Activated CD4-positive, CD25-positive, alpha-beta regulatory T cell treated with anti-CD3 and anti-CD28 coated beads, Interleukin-2, amount 50 U/mL, for 24 hours (primary cell): Measurements from ENCODE around the gene SPDYE2B.
"Not testable (repeated sequence)": the region's sequence is repeated elsewhere in the genome, so short reads cannot be mapped to it uniquely, and the experiment has no call there.

Experiments
- ATAC-seq, 2 donors: fragments of 150-1000 bp; cut with Tn5 transposase; one replicate each; pipeline ENCODE4 v1.10.0; 2021; ENCODE audit warnings: mild to moderate bottlenecking in 1 of 2, moderate library complexity in 1 of 2

The SPDYE2B gene

DNA sequence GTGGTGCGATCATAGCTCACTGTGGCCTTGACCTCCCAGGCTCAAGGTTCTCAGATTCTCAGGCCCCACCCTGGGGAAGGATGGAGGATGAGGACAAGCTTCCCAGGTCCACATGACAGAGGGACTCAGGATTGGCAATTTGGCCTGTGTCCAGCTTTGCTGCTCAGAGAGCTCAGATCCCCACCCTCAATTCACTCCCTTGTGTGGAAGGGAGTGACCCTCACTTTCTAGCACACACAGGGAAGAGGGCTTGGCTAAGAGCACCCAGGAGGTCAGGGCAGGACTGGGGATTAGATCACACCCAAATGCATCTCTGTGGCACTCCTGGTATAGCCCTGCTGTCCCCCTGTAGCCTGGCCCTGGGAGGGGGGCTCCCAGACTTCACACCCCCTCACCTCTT lies 6.7 kb upstream of the SPDYE2B start:
- not testable (repeated sequence) for ATAC-seq

DNA sequence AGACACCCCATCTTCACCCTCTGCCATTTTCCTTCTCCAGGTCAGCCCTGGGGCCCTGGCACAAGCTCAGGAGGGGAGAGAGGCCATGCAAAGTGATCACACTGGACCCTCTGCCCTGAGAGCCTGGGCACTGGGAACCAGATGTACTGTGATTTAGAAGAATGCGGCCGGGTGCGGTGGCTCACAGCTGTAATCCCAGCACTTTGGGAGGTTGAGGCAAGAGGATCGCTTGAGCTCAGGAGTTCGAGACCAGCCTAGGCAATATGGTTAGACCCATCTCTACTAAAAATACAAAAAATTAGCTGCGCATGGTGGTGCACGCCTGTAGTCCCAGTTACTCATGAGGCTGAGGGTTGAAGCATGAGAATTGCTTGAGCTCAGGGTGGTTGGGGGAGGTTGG lies 2.3 kb upstream of the SPDYE2B start:
- not testable (repeated sequence) for ATAC-seq

GRCh38 chr7:102664765-102665164 lies 14.6 kb downstream of the SPDYE2B start:
- ATAC-seq, result not testable (repeated sequence)

- ATAC-seq, result not testable (repeated sequence)
Measured at GRCh38 chr7:102666850-102667249, 16.7 kb downstream of the SPDYE2B start.

DNA sequence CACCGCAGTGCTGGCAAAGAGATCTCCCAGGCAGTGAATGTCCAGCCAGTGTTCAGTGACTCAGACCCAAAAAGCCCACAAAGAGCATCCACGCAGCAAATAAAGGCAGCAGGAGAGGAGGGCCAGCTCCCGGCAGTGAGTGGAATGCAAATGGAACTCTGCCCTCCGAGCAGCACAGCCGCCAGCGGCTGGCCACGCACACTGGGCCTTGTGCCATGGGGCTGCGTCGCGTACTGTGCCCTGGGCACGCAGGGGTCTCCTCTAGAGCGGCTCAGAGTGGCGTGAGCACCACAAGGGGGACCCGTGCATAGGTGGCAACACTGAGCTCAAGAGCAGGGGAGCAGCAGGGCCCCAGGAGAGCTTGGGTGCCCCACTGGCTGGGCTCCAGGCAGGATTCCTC lies 17.4 kb downstream of the SPDYE2B start:
- not testable (repeated sequence) for ATAC-seq

GRCh38 chr7:102671166-102671955 lies 21.2 kb downstream of the SPDYE2B start, which contains the start of gene POLR2J2:
Gene POLR2J2 (minus strand): TSS chr7:102671663. CDS start chr7:102671601, 62 bp downstream.
- peak; percentile 59 to 67 for ATAC-seq

GRCh38 chr7:102671956-102672307 lies 21.8 kb downstream of the SPDYE2B start:
- peak; percentile 3 to 5 for ATAC-seq

GRCh38 chr7:102673447-102674067 lies 23.4 kb downstream of the SPDYE2B start:
- ATAC-seq, result not testable (repeated sequence)

DNA sequence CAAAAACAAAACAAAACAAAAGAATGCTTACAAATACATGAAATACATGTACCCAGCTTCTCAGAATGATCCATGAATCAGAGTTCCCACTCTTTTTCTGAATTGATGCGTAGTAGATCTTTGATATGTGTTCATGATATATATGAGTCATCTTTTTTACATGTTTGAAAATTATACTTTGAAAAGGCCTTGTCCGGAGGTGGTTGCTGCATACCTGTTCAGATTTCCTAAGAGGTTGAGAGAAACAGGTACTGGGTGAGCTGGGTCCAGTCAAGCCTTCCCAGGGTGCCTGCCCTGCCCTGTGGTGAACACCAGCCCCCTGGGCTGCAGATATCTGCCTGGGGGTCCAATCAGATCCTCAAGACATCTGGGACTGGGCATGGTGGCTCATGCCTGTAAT lies 25.4 kb downstream of the SPDYE2B start:
- ATAC-seq, result peak; percentile 68 to 69

- ATAC-seq, result not testable (repeated sequence)
Measured at GRCh38 chr7:102680780-102681179, 30.7 kb downstream of the SPDYE2B start.

DNA sequence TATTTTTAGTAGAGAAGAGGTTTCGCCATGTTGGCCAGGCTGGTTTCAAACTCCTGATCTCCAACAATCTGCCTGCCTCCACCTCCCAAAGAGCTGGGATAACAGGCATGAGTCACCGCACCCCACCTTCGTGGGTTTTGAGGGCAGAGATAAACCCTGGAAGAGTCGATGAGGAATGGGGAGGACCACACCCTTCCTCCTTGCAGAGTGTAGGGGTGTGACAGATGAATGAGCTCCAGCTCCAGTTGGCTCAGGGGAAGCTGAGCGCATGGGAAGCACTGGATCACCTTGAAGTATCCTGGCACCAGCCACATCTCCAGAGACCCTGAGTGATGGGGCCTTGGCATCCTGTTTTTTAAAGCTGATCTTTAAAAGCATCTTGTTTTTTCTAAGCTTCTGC lies 32.4 kb downstream of the SPDYE2B start:
- ATAC-seq, result not testable (repeated sequence)

DNA sequence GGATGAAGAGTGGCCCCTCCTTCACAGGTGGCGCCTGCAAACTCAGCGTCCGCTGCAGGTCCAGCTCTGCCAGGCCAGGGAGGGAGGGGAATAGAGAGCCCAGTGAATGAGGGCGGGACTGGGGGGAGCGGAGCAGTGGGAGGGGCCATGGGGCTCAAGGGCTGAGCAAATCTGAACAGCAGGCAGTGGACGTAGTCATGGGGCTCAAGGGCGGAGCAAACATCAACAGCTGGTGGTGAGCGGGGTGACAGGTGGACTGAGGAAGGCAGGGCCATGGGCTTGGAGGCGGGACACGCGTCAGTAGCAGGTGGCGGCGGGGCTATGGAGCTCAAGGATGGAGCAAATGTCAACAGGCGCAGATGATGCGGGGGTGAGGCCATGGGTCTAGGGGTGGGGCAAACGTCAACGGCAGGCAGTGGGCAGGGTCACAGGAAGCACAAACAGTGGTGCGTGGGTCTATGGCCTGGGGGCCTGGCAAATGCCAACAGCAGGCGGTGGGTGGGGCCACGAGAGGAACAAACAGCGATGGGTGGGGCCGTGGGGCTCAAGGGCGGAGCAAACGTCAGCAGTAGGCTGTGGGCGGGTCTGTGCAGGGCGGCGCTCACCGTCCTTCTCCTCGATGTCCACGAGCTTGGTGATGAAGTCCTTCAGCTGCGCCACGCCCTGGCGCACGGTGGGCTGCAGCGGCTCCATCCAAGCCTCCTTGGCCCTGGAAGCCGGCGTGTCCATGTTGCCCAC lies 38.3 kb downstream of the SPDYE2B start:
- peak; percentile 69 to 71 for ATAC-seq

GRCh38 chr7:102689436-102690282 lies 39.5 kb downstream of the SPDYE2B start:
- ATAC-seq, result peak; percentile 83 to 84

- not testable (repeated sequence) for ATAC-seq
Measured at GRCh38 chr7:102690602-102691001, 40.5 kb downstream of the SPDYE2B start.

- not testable (repeated sequence) for ATAC-seq
Measured at GRCh38 chr7:102694008-102694407, 43.9 kb downstream of the SPDYE2B start.

GRCh38 chr7:102695033-102695552 lies 45.0 kb downstream of the SPDYE2B start:
- peak; percentile 17 to 58 for ATAC-seq

GRCh38 chr7:102696009-102696408 lies 45.9 kb downstream of the SPDYE2B start:
- ATAC-seq, result not testable (repeated sequence)

- not testable (repeated sequence) for ATAC-seq
Measured at GRCh38 chr7:102697642-102698512, 47.8 kb downstream of the SPDYE2B start.

DNA sequence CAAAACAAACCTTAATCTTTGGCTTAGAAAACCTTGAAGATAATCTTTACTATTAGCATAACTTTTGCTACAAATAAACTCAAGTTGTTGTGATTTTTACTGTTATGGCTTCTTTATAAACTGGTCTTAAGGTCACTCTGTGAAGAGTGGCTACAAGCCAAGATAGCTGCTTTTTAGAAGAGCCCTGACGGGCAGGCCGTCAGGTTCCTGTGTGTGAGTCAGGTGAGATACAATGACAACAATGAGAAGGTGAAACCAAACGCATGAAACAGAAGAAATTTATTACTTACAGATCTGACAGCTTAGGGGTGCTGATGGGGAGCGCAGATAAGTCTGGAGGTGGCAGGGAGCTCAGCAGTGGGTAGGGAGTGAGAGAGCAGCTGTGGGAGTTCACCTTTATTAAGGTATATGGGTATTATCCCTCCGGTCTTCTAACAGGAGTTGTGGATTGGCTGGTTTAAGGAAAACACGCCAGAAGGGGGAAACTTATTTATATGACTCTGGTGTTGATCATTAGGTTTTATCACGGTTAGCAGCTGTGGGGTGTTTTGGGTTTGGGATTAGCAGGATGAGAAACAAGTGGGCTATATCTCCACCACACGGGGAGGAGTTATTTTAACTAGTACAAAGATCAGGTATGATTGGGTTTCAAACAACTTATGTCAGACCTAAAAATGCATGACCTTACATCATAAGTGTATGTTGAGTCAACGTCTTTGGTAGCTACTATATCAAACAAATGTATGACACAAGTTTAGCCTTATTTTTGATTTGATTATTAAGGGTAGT lies 49.0 kb downstream of the SPDYE2B start:
- ATAC-seq, result not testable (repeated sequence)
